Measurements from ENCODE around the gene RNF180. TPM values are rescaled to one million over a fixed set of nuclear protein-coding genes. Genes with fewer than 3 reads are reported as not detected.

Gene RNF180, protein sequence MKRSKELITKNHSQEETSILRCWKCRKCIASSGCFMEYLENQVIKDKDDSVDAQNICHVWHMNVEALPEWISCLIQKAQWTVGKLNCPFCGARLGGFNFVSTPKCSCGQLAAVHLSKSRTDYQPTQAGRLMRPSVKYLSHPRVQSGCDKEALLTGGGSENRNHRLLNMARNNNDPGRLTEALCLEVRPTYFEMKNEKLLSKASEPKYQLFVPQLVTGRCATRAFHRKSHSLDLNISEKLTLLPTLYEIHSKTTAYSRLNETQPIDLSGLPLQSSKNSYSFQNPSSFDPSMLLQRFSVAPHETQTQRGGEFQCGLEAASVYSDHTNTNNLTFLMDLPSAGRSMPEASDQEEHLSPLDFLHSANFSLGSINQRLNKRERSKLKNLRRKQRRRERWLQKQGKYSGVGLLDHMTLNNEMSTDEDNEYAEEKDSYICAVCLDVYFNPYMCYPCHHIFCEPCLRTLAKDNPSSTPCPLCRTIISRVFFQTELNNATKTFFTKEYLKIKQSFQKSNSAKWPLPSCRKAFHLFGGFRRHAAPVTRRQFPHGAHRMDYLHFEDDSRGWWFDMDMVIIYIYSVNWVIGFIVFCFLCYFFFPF
- total RNA-seq: 10 to 100 TPM in 2 of 4 donors, 1 to 10 TPM in 2; 4.9 to 11.9 (median 10.7) TPM

DNA sequence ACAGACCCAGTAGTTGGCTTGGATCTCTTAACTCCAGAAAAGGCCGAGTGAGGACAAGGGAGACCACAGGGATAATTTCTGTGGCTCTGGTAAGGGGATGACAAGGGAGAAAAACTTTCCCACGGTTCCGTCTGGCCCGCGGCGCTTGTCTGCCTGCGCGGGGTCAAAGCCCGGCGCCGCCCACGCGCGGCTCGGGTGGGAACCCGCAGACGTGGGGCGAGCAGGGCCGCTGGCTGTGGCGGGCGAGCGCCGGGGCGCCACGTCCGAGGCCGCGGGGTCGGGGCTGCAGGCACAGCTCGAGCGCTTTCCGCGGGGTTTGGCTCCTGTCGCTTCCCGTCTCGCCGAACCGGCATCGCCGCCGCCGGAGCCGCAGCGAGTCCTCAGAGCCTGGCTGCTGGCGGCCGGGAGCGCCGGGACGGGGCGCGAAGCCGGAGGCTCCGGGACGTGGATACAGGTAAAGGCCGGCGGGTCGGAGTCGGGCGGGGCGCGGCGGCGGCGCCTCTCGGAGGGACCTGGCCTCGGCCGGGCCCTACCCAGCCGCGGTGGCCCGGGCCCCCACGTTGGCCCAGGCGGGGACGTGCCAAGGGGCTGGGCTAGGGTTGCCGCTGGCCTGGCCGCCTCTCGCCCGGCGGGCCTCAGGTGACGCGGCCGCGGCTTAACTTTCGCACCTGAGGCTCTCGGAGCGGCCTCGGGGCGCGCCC is at the start of gene RNF180:
TSS of gene RNF180 (plus strand) at position 344 of the 701 bp plus-strand sequence. CDS start 34,965 bp downstream, outside the sequence.
- TF ChIP-seq, protein P1, sequence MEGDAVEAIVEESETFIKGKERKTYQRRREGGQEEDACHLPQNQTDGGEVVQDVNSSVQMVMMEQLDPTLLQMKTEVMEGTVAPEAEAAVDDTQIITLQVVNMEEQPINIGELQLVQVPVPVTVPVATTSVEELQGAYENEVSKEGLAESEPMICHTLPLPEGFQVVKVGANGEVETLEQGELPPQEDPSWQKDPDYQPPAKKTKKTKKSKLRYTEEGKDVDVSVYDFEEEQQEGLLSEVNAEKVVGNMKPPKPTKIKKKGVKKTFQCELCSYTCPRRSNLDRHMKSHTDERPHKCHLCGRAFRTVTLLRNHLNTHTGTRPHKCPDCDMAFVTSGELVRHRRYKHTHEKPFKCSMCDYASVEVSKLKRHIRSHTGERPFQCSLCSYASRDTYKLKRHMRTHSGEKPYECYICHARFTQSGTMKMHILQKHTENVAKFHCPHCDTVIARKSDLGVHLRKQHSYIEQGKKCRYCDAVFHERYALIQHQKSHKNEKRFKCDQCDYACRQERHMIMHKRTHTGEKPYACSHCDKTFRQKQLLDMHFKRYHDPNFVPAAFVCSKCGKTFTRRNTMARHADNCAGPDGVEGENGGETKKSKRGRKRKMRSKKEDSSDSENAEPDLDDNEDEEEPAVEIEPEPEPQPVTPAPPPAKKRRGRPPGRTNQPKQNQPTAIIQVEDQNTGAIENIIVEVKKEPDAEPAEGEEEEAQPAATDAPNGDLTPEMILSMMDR (IDR thresholded peaks at IDR 0.05; ENCODE audit: low read depth): no peak

DNA sequence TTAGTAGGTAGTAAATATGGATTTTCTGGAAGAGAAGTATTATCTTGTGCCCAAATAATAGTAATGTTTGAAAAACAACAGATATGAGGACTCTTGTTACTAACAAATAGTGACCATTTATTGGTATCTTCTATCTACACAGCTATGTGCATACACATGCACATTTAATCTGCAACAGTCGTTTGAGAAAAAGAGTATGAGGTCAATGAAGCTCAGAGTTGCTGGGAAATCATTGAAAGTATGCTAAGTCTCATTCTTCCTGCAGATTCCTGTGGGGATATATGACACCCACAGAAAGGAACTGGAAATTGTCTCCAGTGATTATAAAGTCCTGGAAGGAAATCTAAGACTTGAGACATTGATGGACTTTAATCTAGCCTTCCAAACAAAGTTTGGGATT is 40.1 kb upstream of the RNF180 start:
- TF ChIP-seq, protein P1 (IDR thresholded peaks at IDR 0.05; ENCODE audit: low read depth): no peak

DNA sequence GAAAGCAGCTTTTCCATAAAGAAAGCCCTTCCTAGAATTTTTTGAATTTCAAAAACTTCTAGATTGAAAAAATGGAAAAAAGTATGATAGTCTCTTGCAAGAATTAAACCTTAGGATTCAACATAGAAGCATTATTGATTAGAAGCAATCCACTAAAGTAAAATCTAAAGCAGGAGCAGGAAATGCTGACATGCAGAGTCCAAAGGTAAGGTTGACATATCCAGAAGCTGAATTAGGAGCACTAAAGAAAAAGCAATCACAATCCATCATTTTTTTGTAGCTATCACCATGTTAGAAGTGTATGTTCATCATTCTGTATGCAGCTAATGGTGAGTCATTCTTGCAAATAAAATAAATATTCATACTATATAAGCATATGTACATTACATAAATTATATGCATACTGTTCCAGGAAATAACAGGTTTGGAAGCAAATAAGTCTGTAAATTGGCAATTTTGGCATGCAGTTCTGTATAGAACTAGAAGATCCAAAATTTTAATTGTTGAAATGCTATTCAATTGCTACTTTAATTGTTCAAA is 39.4 kb upstream of the RNF180 start:
- TF ChIP-seq, protein P1 (IDR thresholded peaks at IDR 0.05; ENCODE audit: low read depth): no peak

DNA sequence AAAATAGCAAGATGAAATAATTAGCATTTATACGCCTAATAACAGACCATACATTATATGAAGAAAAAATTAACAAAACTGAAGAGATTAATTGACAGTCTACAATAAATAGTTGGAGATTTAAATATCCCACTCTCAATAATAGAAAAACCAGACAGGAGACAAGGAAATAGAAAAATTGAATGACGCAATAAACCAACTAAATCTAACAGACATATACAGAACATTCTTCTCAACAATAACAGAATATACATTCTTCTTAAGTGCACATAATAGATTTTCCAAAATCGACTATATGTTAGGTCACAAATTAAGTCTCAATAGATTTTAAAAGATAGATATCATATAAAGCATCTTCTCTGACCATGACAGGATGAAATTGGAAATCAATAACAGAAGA is 25.6 kb upstream of the RNF180 start:
- TF ChIP-seq, protein P1 (IDR thresholded peaks at IDR 0.05; ENCODE audit: low read depth): no peak

DNA sequence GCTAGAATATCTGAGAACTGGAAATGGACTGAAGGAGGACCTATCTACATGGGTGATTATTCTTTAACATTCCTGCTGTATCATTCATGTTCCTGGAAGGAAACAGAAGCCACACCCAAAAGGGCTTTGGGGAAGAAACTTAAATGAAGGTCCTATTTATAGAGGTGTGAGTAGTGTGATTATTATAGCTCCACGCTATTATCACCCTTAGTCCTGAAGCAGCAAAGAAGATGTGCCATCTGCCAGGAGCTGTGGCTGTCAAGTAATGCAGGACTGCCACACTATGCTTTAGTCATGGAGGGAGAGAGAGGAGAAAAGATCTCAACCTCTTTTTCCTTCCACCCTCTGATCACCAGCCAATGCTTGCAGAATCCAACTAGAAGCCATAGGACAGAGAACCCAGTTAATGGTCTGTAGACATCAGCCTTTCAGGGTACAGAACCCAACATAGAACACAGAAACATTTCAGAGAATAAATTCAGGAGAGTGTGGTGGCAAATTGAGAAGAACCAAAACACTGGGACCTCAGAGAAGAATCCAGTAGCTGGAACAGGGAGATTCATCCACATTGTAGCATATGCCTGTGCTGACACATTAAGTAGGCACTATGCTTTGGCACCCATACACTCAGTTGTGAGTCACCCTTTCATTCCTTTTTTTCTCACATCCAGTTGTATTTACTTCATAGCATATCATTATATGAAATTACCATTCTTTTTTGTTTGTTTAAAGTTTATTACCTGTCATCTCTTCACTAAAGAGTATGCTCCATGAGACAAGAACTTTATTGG is 21.0 kb upstream of the RNF180 start:
- TF ChIP-seq, protein P1 (IDR thresholded peaks at IDR 0.05; ENCODE audit: low read depth): no peak

DNA sequence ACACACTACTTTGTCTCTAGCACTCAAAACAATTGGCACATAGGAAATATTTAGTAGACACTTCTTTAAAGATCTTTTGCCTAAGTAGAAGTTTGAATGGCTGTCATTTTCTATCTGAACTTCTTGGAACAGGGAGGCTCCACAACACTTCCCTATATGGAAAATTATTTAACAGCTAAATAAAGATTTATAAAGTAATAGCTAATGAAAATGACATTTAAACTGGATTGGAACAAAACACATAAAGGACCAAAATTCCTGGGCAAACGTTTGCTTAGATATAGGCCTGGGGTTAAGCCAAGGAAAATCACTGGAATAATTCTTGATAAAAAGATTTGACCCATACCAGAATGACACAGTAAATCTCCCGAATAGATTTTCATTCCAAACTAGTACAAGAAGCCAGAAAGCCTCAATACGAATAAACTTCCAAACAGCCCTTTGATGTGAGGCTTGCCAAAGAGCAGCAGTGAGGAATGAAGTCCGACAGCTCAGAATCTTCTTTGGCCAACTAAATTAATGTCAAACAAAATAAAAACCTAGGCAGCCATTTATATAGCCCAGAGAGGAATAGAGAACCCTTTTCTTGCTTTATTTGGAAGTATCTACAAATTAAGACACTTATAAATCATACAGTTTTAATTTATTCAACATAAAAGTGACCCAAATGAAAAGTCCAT is 20.3 kb upstream of the RNF180 start:
- TF ChIP-seq, protein P1 (IDR thresholded peaks at IDR 0.05; ENCODE audit: low read depth): no peak

Data from subcutaneous adipose tissue (tissue), 4 donors.